ENCODE results near the gene ADAMTS8.

- TF ChIP-seq CTCF (IDR thresholded peaks at IDR 0.05; ENCODE audit: low read length) (no peak), EZH2 (optimal IDR thresholded peaks at IDR 0.05; ENCODE audit: low read depth, low read length) (no peak), EZH2phosphoT487 (IDR thresholded peaks at IDR 0.05; ENCODE audit: low read length) (no peak)
Measured at GRCh38 chr11:130400781-130401483, 27.5 kb downstream of the ADAMTS8 start.

Measured in MM.1S (cell line).